ENCODE results near the gene OLFM2. TPM values are rescaled to one million over a fixed set of nuclear protein-coding genes. Genes with fewer than 3 reads are reported as not detected.

Gene OLFM2
- total RNA-seq, 1 experiment from 2014 or later, result 9.7 TPM

GRCh38 chr19:9940778-9941177 is 4.5 kb upstream of the OLFM2 start:
- TF ChIP-seq SIN3A (IDR thresholded peaks at IDR 0.05; ENCODE audit: borderline replicate concordance, insufficient read depth, low read depth, low read length), result no peak
- TF ChIP-seq CTCF (IDR thresholded peaks at IDR 0.05), result no peak
- TF ChIP-seq POLR2AphosphoS5 (IDR thresholded peaks at IDR 0.05; ENCODE audit: low read depth, low read length), result no peak
- TF ChIP-seq, protein P1, sequence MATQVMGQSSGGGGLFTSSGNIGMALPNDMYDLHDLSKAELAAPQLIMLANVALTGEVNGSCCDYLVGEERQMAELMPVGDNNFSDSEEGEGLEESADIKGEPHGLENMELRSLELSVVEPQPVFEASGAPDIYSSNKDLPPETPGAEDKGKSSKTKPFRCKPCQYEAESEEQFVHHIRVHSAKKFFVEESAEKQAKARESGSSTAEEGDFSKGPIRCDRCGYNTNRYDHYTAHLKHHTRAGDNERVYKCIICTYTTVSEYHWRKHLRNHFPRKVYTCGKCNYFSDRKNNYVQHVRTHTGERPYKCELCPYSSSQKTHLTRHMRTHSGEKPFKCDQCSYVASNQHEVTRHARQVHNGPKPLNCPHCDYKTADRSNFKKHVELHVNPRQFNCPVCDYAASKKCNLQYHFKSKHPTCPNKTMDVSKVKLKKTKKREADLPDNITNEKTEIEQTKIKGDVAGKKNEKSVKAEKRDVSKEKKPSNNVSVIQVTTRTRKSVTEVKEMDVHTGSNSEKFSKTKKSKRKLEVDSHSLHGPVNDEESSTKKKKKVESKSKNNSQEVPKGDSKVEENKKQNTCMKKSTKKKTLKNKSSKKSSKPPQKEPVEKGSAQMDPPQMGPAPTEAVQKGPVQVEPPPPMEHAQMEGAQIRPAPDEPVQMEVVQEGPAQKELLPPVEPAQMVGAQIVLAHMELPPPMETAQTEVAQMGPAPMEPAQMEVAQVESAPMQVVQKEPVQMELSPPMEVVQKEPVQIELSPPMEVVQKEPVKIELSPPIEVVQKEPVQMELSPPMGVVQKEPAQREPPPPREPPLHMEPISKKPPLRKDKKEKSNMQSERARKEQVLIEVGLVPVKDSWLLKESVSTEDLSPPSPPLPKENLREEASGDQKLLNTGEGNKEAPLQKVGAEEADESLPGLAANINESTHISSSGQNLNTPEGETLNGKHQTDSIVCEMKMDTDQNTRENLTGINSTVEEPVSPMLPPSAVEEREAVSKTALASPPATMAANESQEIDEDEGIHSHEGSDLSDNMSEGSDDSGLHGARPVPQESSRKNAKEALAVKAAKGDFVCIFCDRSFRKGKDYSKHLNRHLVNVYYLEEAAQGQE (IDR thresholded peaks at IDR 0.05; ENCODE audit: insufficient read depth in 1 of 2, low read depth in 2 of 2, low read length in 1 of 2), result no peak
- TF ChIP-seq TCF7L2 (IDR thresholded peaks at IDR 0.05; ENCODE audit: low read depth, low read length), result no peak
- no peak for ATAC-seq

GRCh38 chr19:9939301-9939913 is 3.1 kb upstream of the OLFM2 start:
- POLR2A ChIA-PET, result no interaction called here
- in situ Hi-C loops (cut with HindIII; ENCODE audit: low pct_unique_long_range_greater_than_20kb, low sequenced_read_pairs) (no loop called here), intact Hi-C loops (cut with micrococcal nuclease; ENCODE audit: unreplicated experiment) (no loop called here)

More at GRCh38 chr19:9940778-9941177, 4.5 kb upstream of the OLFM2 start:
- Histone ChIP-seq H3K27me3 (ENCODE audit: control insufficient read depth, insufficient read depth, low read length) (no peaks in the 10 kb centered on the region; the same call in 1 of the 2 replicates), H3K4me1 (ENCODE audit: control insufficient read depth, insufficient read depth, low read length) (no peaks in the 10 kb centered on the region), H3K9me3 (ENCODE audit: control insufficient read depth, insufficient read depth, low read depth, low read length) (no peaks in the 10 kb centered on the region), H3K4me3 (ENCODE audit: low read depth in 2 of 2, low read length in 2 of 2) (no peak overlapping the region), H3K27ac (ENCODE audit: low read length) (no peak overlapping the region), H3K36me3 (ENCODE audit: control insufficient read depth, insufficient read depth, low read length) (no peaks in the 10 kb centered on the region; the same call in 1 of the 2 replicates)
- ChIA-PET POLR2A (no interaction called here), CTCF (no interaction called here)
- no TSS peak for BruUV-seq (replicated peaks)
- in situ Hi-C loops (cut with HindIII; ENCODE audit: low pct_unique_long_range_greater_than_20kb, low sequenced_read_pairs), result no loop called here
- intact Hi-C loops (cut with micrococcal nuclease; ENCODE audit: unreplicated experiment), result no loop called here
- DNase-seq (ENCODE audit: low read depth, low spot score), result no peak

More at GRCh38 chr19:9939301-9939913, 3.1 kb upstream of the OLFM2 start:
- Histone ChIP-seq H3K9me3 (ENCODE audit: control insufficient read depth, insufficient read depth, low read depth, low read length) (no peaks in the 10 kb centered on the region), H3K4me3 (ENCODE audit: low read depth in 2 of 2, low read length in 2 of 2) (no peak overlapping the region), H3K36me3 (ENCODE audit: control insufficient read depth, insufficient read depth, low read length) (no peaks in the 10 kb centered on the region; the same call in 1 of the 2 replicates), H3K27ac (ENCODE audit: low read length) (no peak overlapping the region), H3K4me1 (ENCODE audit: control insufficient read depth, insufficient read depth, low read length) (no peaks in the 10 kb centered on the region), H3K27me3 (ENCODE audit: control insufficient read depth, insufficient read depth, low read length) (no peaks in the 10 kb centered on the region; the same call in 1 of the 2 replicates)
- no TSS peak for BruUV-seq (replicated peaks)
- ATAC-seq, result 0 out of 2 replicates have a peak, but pooled peaks have one; percentile 19
- TF ChIP-seq, protein P1 (IDR thresholded peaks at IDR 0.05; ENCODE audit: insufficient read depth in 1 of 2, low read depth in 2 of 2, low read length in 1 of 2), result peak; percentile 80 to 82
- TF ChIP-seq POLR2AphosphoS5 (IDR thresholded peaks at IDR 0.05; ENCODE audit: low read depth, low read length) (no peak), CTCF (IDR thresholded peaks at IDR 0.05) (no peak), SIN3A (IDR thresholded peaks at IDR 0.05; ENCODE audit: borderline replicate concordance, insufficient read depth, low read depth, low read length) (no peak)
- CTCF ChIA-PET, result interaction anchor here (0.6 kb wide), 1 partner anchor 61 kb away, joined by 4 read pairs; no protein-coding TSS in a partner anchor
- no peak for DNase-seq (ENCODE audit: low read depth, low spot score)
